Stimulated activated CD4-positive, alpha-beta T cell treated with anti-CD3 and anti-CD28 coated beads, Interleukin-4, amount 100 ng/mL, for 4 hours (primary cell): ENCODE measurements around the gene AEBP1.

Source experiments
- DNase-seq, 2 experiments: peaks; one replicate each; pipeline ENCODE4 v3.0.0-alpha.2; 2020

Gene AEBP1

DNA sequence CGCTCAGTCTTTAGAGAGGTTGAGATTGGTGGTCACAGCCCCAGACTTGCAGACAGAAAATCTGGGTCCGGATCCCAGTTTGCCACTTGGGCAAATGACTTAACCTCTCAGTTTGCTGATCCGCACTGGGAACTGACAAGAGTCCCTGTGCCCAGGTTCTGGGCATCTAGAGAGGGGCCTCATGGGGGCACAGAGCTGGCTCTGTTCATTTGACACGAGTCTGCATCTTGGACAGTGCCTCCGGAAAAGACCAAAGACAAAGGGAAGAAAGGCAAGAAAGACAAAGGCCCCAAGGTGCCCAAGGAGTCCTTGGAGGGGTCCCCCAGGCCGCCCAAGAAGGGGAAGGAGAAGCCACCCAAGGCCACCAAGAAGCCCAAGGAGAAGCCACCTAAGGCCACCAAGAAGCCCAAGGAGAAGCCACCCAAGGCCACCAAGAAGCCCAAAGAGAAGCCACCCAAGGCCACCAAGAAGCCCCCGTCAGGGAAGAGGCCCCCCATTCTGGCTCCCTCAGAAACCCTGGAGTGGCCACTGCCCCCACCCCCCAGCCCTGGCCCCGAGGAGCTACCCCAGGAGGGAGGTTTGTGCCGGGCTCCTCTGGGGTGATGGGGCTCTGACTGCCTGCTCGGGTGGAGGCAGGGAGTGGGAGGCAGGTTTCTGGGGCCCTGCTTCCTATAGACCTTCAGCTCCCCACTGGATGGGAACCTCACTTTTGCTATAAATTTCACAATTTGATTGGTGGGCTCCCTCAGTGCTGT, 2.3 kb downstream of the AEBP1 start:
- DNase-seq: no peak

- no peak for DNase-seq
Observed at GRCh38 chr7:44107116-44107960, 3.2 kb downstream of the AEBP1 start.

GRCh38 chr7:44107961-44108767, 4.0 kb downstream of the AEBP1 start:
- DNase-seq: no peak

- DNase-seq: no peak
Observed at GRCh38 chr7:44108768-44109750, 4.9 kb downstream of the AEBP1 start.

- no peak for DNase-seq
Observed at GRCh38 chr7:44109991-44110390, 5.8 kb downstream of the AEBP1 start.

- no peak for DNase-seq
Observed at GRCh38 chr7:44110719-44111635, 6.8 kb downstream of the AEBP1 start.

- no peak for DNase-seq
Observed at GRCh38 chr7:44111761-44112160, 7.6 kb downstream of the AEBP1 start.

DNA sequence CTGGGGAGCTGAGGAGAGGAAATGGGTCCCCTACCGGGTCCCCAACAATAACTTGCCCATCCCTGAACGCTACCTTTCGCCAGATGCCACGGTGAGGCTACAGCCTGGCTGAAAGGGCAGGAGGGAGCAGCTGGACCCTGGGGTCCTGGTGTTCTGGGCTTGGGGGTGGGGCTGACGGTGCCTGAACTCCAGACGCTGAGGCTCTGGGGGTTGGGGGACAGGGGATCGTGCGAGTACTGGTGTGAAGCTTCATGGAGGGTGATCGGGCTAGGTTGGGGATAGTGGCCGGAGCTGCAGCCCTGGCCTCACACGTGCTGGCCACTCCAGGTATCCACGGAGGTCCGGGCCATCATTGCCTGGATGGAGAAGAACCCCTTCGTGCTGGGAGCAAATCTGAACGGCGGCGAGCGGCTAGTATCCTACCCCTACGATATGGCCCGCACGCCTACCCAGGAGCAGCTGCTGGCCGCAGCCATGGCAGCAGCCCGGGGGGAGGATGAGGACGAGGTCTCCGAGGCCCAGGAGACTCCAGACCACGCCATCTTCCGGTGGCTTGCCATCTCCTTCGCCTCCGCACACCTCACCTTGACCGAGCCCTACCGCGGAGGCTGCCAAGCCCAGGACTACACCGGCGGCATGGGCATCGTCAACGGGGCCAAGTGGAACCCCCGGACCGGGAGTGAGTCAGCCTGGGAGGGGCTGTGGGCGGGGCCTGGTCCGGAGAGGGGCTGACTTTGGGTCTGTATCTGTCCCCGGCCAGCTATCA, 8.3 kb downstream of the AEBP1 start:
- no peak for DNase-seq

DNA sequence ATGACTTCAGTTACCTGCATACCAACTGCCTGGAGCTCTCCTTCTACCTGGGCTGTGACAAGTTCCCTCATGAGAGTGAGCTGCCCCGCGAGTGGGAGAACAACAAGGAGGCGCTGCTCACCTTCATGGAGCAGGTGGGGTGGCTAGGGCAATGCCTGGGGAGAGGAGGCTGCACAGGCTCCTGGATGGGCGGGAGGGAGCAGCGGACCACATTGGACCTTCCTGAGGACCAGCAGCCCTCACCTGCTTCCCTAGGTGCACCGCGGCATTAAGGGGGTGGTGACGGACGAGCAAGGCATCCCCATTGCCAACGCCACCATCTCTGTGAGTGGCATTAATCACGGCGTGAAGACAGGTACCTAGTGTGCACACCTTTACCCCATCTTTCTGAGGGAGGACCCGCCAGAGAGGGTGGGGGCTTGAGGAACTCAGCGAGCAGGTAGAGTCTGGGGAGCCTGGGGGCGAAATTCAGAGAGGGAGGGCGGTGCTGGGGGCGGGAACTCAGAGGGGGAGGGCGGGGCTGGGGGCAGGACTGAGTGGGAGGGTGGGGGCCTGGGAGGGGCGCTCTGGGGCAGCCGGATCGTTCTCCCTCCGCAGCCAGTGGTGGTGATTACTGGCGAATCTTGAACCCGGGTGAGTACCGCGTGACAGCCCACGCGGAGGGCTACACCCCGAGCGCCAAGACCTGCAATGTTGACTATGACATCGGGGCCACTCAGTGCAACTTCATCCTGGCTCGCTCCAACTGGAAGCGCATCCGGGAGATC, 9.0 kb downstream of the AEBP1 start:
- DNase-seq: no peak

DNA sequence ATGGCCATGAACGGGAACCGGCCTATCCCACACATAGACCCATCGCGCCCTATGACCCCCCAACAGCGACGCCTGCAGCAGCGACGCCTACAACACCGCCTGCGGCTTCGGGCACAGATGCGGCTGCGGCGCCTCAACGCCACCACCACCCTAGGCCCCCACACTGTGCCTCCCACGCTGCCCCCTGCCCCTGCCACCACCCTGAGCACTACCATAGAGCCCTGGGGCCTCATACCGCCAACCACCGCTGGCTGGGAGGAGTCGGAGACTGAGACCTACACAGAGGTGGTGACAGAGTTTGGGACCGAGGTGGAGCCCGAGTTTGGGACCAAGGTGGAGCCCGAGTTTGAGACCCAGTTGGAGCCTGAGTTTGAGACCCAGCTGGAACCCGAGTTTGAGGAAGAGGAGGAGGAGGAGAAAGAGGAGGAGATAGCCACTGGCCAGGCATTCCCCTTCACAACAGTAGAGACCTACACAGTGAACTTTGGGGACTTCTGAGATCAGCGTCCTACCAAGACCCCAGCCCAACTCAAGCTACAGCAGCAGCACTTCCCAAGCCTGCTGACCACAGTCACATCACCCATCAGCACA, 9.7 kb downstream of the AEBP1 start:
- no peak for DNase-seq

DNA sequence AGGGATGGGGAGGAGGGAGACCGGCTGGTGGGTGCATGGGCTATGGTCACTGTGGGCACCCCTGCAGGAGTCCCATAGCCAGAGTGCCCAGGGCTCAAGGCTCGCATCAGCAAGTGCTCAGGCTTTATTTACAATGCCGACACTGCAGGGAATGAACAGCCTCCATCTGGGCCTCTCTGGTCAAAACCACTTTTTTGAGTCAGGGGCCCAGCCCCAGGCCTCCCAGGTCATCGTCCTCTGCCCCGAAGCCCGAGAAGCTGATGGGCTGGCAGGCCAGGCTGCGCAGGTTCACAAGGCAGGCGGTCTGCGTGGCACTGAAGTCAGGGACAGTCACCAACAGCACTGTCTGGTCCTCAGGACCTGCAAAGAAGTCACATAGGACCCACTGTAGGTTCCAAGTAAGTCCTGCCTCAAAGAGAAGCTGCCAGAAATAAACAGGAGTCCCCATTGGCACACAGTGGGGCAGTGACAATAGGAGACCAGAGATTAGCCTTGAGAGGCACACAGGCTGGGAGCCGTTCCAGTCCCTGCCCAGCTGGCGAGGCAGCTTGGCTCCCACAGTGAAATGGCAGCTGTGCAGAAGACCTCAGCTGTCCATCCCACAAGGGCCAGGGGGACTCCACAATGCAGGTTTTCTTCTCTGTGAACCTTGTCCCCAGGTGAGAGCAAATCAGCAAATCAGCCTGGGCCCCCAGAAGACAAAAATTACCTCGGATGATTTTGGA, 10.6 kb downstream of the AEBP1 start:
- no peak for DNase-seq

DNA sequence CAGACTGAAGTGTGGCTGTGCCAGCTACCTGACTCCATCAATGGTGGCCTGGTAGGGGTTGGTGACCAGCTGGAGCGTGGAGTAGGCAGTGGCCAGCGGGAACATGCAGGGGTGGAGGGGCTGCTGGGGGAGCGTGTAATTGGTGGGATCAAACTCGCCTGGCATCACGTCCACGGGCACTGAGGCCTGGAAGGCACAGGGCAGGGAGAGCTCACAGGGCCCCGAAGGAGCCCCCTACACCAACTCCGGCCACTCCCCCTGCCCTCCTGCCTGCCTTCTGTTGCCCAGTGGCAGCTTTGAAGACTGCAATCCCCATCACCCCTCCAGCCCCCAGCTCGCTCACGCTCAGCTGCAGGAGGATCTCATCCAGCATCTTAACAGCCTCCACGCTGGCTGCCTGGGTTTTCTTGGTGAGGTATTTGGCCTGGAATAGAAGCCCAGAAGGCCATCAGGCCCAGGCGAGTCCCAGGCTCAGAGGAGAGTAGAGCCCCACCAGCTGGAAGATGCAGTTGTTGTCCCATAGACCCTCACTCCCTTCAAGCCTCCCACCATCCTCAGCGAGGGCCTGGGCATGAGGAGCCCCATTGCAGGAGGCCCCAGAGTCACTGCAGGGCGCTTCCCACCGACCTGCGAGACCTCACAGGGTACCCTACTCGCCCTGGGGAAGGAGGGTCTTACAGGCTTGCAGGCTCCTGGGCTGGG, 12.1 kb downstream of the AEBP1 start:
- no peak for DNase-seq

- no peak for DNase-seq
Observed at GRCh38 chr7:44116789-44117666, 12.9 kb downstream of the AEBP1 start.

DNA sequence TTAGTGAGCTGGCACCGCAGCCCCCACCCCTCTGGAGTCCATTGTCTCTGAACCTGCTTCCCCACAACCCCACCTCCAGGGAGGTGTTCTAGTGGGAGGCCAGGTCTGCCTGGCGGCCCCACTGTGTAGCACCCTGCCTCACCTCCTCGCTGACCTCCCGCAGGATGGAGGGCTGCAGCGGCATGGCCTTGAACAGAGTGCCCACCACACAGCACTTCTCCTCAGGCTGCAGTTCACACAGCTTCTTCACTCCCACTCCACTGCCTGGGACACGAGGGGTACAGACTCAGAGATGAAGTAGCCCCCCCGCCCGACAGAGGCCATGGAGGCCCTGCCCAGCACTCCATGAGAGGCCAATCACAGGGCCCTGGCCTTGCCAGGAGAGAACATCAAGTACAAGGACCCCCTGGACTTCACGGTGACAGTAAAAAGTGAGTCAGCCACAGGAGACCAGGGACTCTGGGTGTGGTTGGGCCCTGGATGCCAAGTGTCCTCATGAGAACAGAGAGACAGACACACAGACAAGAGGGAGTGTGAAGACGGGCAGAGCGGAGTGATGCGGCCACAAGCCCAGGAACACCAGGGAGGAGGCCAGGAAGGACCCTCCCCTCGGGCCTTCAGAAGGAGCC, 13.8 kb downstream of the AEBP1 start:
- DNase-seq: no peak

- no peak for DNase-seq
Observed at GRCh38 chr7:44119829-44120380, 15.8 kb downstream of the AEBP1 start.

GRCh38 chr7:44120395-44120794, 16.2 kb downstream of the AEBP1 start:
- no peak for DNase-seq
